ENCODE measurements around the gene GNG2.

Gene GNG2

GRCh38 chr14:51929166-51929565, 68.8 kb downstream of the GNG2 start:
- H3K4me3 ChIP-seq (ENCODE audit: low read depth in 1 of 2, low read length in 2 of 2), result no peak overlapping the region
- H3K79me2 ChIP-seq (ENCODE audit: insufficient read depth, low read length), result peaks cover 81% of the 10 kb centered on the region
- DNase-seq (no peak), ATAC-seq (ENCODE audit: insufficient read depth, low read depth) (no peak)
- no peaks in the 10 kb centered on the region for H3K27me3 ChIP-seq (ENCODE audit: insufficient read depth, low read length, poor library complexity)
- H3K9ac ChIP-seq (ENCODE audit: low read depth, low read length), result no peak overlapping the region
- H3K4me1 ChIP-seq (ENCODE audit: insufficient read depth, low read length), result no peaks in the 10 kb centered on the region
- H4K20me1 ChIP-seq (ENCODE audit: insufficient read depth, low read length), result 0 out of 2 replicates have a peak, but pooled peaks cover 4% of the 10 kb centered on the region
- no peak overlapping the region for H3K4me2 ChIP-seq (ENCODE audit: insufficient read depth, low read length)
- no peak overlapping the region for H2AFZ ChIP-seq (ENCODE audit: low read depth, low read length)
- no peaks in the 10 kb centered on the region for H3K9me3 ChIP-seq (ENCODE audit: insufficient read depth, low read length, severe bottlenecking)
- no peak for TF ChIP-seq CTCF (IDR thresholded peaks at IDR 0.05; ENCODE audit: borderline replicate concordance, extremely low read depth, low read length, poor library complexity, severe bottlenecking)
- TF ChIP-seq EZH2 (IDR thresholded peaks at IDR 0.05; ENCODE audit: borderline replicate concordance, low read depth, low read length, severe bottlenecking), result no peak
- peaks cover 20% of the 10 kb centered on the region; the same call in 1 of the 2 replicates for H3K36me3 ChIP-seq (ENCODE audit: insufficient read depth, low read length)
- no peak overlapping the region for H3K27ac ChIP-seq (ENCODE audit: low read length)

GRCh38 chr14:51929910-51930682, 69.7 kb downstream of the GNG2 start:
- Histone ChIP-seq H3K4me3 (ENCODE audit: low read depth in 1 of 2, low read length in 2 of 2) (no peak overlapping the region), H3K9ac (ENCODE audit: low read depth, low read length) (no peak overlapping the region), H3K27ac (ENCODE audit: low read length) (no peak overlapping the region), H3K79me2 (ENCODE audit: insufficient read depth, low read length) (peaks cover 78% of the 10 kb centered on the region), H3K27me3 (ENCODE audit: insufficient read depth, low read length, poor library complexity) (no peaks in the 10 kb centered on the region), H4K20me1 (ENCODE audit: insufficient read depth, low read length) (0 out of 2 replicates have a peak, but pooled peaks cover 4% of the 10 kb centered on the region), H3K36me3 (ENCODE audit: insufficient read depth, low read length) (peaks cover 14% of the 10 kb centered on the region; the same call in 1 of the 2 replicates), H3K9me3 (ENCODE audit: insufficient read depth, low read length, severe bottlenecking) (no peaks in the 10 kb centered on the region), H3K4me2 (ENCODE audit: insufficient read depth, low read length) (no peak overlapping the region), H3K4me1 (ENCODE audit: insufficient read depth, low read length) (no peaks in the 10 kb centered on the region), H2AFZ (ENCODE audit: low read depth, low read length) (no peak overlapping the region)
- TF ChIP-seq EZH2 (IDR thresholded peaks at IDR 0.05; ENCODE audit: borderline replicate concordance, low read depth, low read length, severe bottlenecking) (no peak), CTCF (IDR thresholded peaks at IDR 0.05; ENCODE audit: borderline replicate concordance, extremely low read depth, low read length, poor library complexity, severe bottlenecking) (no peak)
- ATAC-seq (ENCODE audit: insufficient read depth, low read depth) (no peak), DNase-seq (no peak)

GRCh38 chr14:51931308-51931707, 70.9 kb downstream of the GNG2 start:
- no peak for DNase-seq
- Histone ChIP-seq H2AFZ (ENCODE audit: low read depth, low read length) (no peak overlapping the region), H3K27ac (ENCODE audit: low read length) (no peak overlapping the region), H3K36me3 (ENCODE audit: insufficient read depth, low read length) (peaks cover 14% of the 10 kb centered on the region; the same call in 1 of the 2 replicates), H3K9me3 (ENCODE audit: insufficient read depth, low read length, severe bottlenecking) (no peaks in the 10 kb centered on the region), H3K9ac (ENCODE audit: low read depth, low read length) (no peak overlapping the region), H3K27me3 (ENCODE audit: insufficient read depth, low read length, poor library complexity) (no peaks in the 10 kb centered on the region), H3K79me2 (ENCODE audit: insufficient read depth, low read length) (peaks cover 79% of the 10 kb centered on the region), H3K4me2 (ENCODE audit: insufficient read depth, low read length) (no peak overlapping the region), H3K4me1 (ENCODE audit: insufficient read depth, low read length) (no peaks in the 10 kb centered on the region), H3K4me3 (ENCODE audit: low read depth in 1 of 2, low read length in 2 of 2) (no peak overlapping the region), H4K20me1 (ENCODE audit: insufficient read depth, low read length) (0 out of 2 replicates have a peak, but pooled peaks cover 4% of the 10 kb centered on the region)
- TF ChIP-seq CTCF (IDR thresholded peaks at IDR 0.05; ENCODE audit: borderline replicate concordance, extremely low read depth, low read length, poor library complexity, severe bottlenecking), result no peak
- no peak for TF ChIP-seq EZH2 (IDR thresholded peaks at IDR 0.05; ENCODE audit: borderline replicate concordance, low read depth, low read length, severe bottlenecking)
- ATAC-seq (ENCODE audit: insufficient read depth, low read depth), result no peak
